ENCODE results near the gene CSTF1. TPM values are rescaled to one million over a fixed set of nuclear protein-coding genes. Genes with fewer than 3 reads are reported as not detected.

CSTF1 gene
- total and polyA plus RNA-seq, 2 of the 8 experiments (the other 6 are each of a cell fraction or from before 2014, with no cell fraction given): 59.4 to 83.5 TPM

- TF ChIP-seq ATF2 (IDR thresholded peaks at IDR 0.05; ENCODE audit: low read length) (no peak), SIRT6 (IDR thresholded peaks at IDR 0.05; ENCODE audit: low read length) (no peak), NANOG (IDR thresholded peaks at IDR 0.05; ENCODE audit: insufficient read depth, low read depth, low read length, poor library complexity, severe bottlenecking) (no peak), TEAD4 (IDR thresholded peaks at IDR 0.05; ENCODE audit: low read depth, low read length) (no peak), MAX (IDR thresholded peaks at IDR 0.05) (no peak)
Observed at GRCh38 chr20:56414842-56415765, 22.7 kb downstream of the CSTF1 start (continued).
